IMR-90 (cell line): ENCODE results near the gene CDH13. TPM values are rescaled to one million over a fixed set of nuclear protein-coding genes. Genes with fewer than 3 reads are reported as not detected.

Experiments
- ATAC-seq: fragments of 200-7000 bp; cut with Tn5 transposase; 2 replicates; pipeline ENCODE4 v1.9.1; 2020; ENCODE audit warnings: low read depth, mild to moderate bottlenecking, moderate library complexity
- BruUV-seq: library from RNA; stranded (reverse); fragments of 400-500 nt; replicated peaks from 2 replicates; lab custom pipeline; 2021; lab: Mats Ljungman, UMichigan
- CTCF ChIA-PET: fragments of 300-600 bp; formaldehyde crosslinking; extraction: SDS; loops from one replicate; lab custom pipeline; 2021; ENCODE audit warnings: antibody characterized with exemption; lab: Yijun Ruan, JAX
- POLR2A ChIA-PET: fragments of 300-600 bp; sonication (Branson Sonifier 250); formaldehyde crosslinking; loops from one replicate; lab custom pipeline; 2022; ENCODE audit warnings: antibody characterized with exemption; ENCODE audit not compliant: unreplicated experiment; lab: Charles Lee
- DNase-seq: peaks from one replicate; pipeline ENCODE4 v3.0.0; 2013
- H2AFZ ChIP-seq: replicated peaks from 2 replicates; pipeline ENCODE3; 2013; ENCODE audit warnings: low read length, mild to moderate bottlenecking; ENCODE audit not compliant: poor library complexity
- H2AK5ac ChIP-seq: 2 replicates; pipeline ENCODE4 v1.6.1; 2013; ENCODE audit warnings: low read depth, low read length, inconsistent platforms
- H2AK9ac ChIP-seq: replicated peaks from 2 replicates; pipeline ENCODE3; 2013; ENCODE audit warnings: mild to moderate bottlenecking, low read depth, low read length, moderate library complexity; ENCODE audit not compliant: poor library complexity
- H2BK120ac ChIP-seq: 2 replicates; pipeline ENCODE4 v1.6.1; 2013; ENCODE audit warnings: low read depth, low read length, inconsistent platforms
- H2BK15ac ChIP-seq: 3 replicates; pipeline ENCODE4 v1.6.1; 2013; ENCODE audit warnings: low read depth, low read length, inconsistent platforms
- H2BK20ac ChIP-seq: 2 replicates; pipeline ENCODE4 v1.6.1; 2013; ENCODE audit warnings: low read depth, mild to moderate bottlenecking, inconsistent platforms, low read length, moderate library complexity
- H2BK5ac ChIP-seq: 2 replicates; pipeline ENCODE4 v1.6.1; 2013; ENCODE audit warnings: mild to moderate bottlenecking, low read depth, low read length, inconsistent platforms; ENCODE audit not compliant: poor library complexity, severe bottlenecking
- H3K14ac ChIP-seq: replicated peaks from 2 replicates; pipeline ENCODE4 v1.6.1; 2013; ENCODE audit warnings: low read depth, low read length, inconsistent platforms
- H3K18ac ChIP-seq: 2 replicates; pipeline ENCODE4 v1.6.1; 2013; ENCODE audit warnings: low read depth, low read length, control low read depth
- H3K23ac ChIP-seq: 2 replicates; pipeline ENCODE4 v1.6.1; 2013; ENCODE audit warnings: low read depth, low read length, inconsistent platforms
- H3K27ac ChIP-seq: 2 replicates; pipeline ENCODE4 v1.5.1; 2013; ENCODE audit warnings: mild to moderate bottlenecking, control low read depth, low read length; ENCODE audit not compliant: insufficient read depth
- H3K27me3 ChIP-seq: 2 replicates; pipeline ENCODE4 v1.6.1; 2013; ENCODE audit warnings: low read length; ENCODE audit not compliant: control insufficient read depth, insufficient read depth
- H3K36me3 ChIP-seq: 2 replicates; pipeline ENCODE4 v1.6.1; 2013; ENCODE audit warnings: low read length, mixed read lengths; ENCODE audit not compliant: control insufficient read depth, insufficient read depth
- H3K4ac ChIP-seq: 2 replicates; pipeline ENCODE4 v1.6.1; 2013; ENCODE audit warnings: low read depth, low read length, inconsistent platforms
- H3K4me1 ChIP-seq: 2 replicates; pipeline ENCODE4 v1.6.1; 2013; ENCODE audit warnings: low read length, mixed read lengths; ENCODE audit not compliant: control insufficient read depth, insufficient read depth
- H3K4me2 ChIP-seq: 2 replicates; pipeline ENCODE4 v1.6.1; 2013; ENCODE audit warnings: low read depth, mild to moderate bottlenecking, control low read depth, low read length, moderate library complexity
- H3K4me3 ChIP-seq: 2 replicates; pipeline ENCODE4 v1.5.1; 2013; ENCODE audit warnings: low read depth, mild to moderate bottlenecking, control low read depth, low read length, moderate library complexity; ENCODE audit not compliant: insufficient read depth
- H3K56ac ChIP-seq: 2 replicates; pipeline ENCODE4 v1.6.1; 2013; ENCODE audit warnings: low read length, inconsistent platforms; ENCODE audit not compliant: insufficient read depth; ENCODE audit errors: extremely low read depth
- H3K79me1 ChIP-seq, 2 experiments: 2 replicates each; pipeline ENCODE4 v1.6.1; 2013; ENCODE audit warnings: low read length in 2 of 2, inconsistent platforms in 1 of 2, low read depth in 1 of 2
- H3K9ac ChIP-seq: 2 replicates; pipeline ENCODE4 v1.6.1; 2013; ENCODE audit warnings: low read depth, low read length, control low read depth
- H3K9me1 ChIP-seq: 2 replicates; pipeline ENCODE4 v1.6.1; 2013; ENCODE audit warnings: low read length, inconsistent platforms; ENCODE audit not compliant: insufficient read depth
- H3K9me3 ChIP-seq: 2 replicates; pipeline ENCODE4 v1.6.1; 2013; ENCODE audit warnings: low read length; ENCODE audit not compliant: control insufficient read depth, insufficient read depth
- H4K20me1 ChIP-seq: 2 replicates; pipeline ENCODE4 v1.6.1; 2013; ENCODE audit warnings: low read length, inconsistent platforms; ENCODE audit not compliant: insufficient read depth
- H4K5ac ChIP-seq: 2 replicates; pipeline ENCODE4 v1.6.1; 2013; ENCODE audit warnings: mild to moderate bottlenecking, low read depth, low read length, control low read depth
- H4K8ac ChIP-seq, 2 experiments: 2 replicates each; pipeline ENCODE4 v1.6.1; 2013; ENCODE audit warnings: low read depth in 2 of 2, low read length in 2 of 2, control low read depth in 1 of 2, inconsistent platforms in 1 of 2
- H4K91ac ChIP-seq: 2 replicates; pipeline ENCODE4 v1.6.1; 2013; ENCODE audit warnings: low read depth, low read length, inconsistent platforms; ENCODE audit not compliant: insufficient read depth
- BHLHE40 ChIP-seq: fragments of 150-350 bp; IDR thresholded peaks from 2 replicates; pipeline ENCODE4 v1.6.1; 2016; ENCODE audit warnings: mild to moderate bottlenecking, low read depth, low read length
- CEBPB ChIP-seq: IDR thresholded peaks from 2 replicates; pipeline ENCODE4 v1.6.1; 2012; ENCODE audit warnings: low read depth, low read length, improper control_type of control experiment
- CHD1 ChIP-seq: IDR thresholded peaks from 2 replicates; pipeline ENCODE4 v1.6.1; 2012; ENCODE audit warnings: low read depth, low read length, improper control_type of control experiment
- CTCF ChIP-seq: conservative IDR thresholded peaks from 2 replicates; pipeline ENCODE4 v1.5.1; 2012; ENCODE audit warnings: mild to moderate bottlenecking, low read depth, low read length, improper control_type of control experiment
- ELK1 ChIP-seq: fragments of 150-350 bp; IDR thresholded peaks from 2 replicates; pipeline ENCODE4 v1.6.1; 2016; ENCODE audit warnings: low read depth, mild to moderate bottlenecking, low read length, moderate library complexity, borderline replicate concordance
- FOS ChIP-seq: fragments of 150-350 bp; IDR thresholded peaks from 2 replicates; pipeline ENCODE4 v1.6.1; 2016; ENCODE audit warnings: low read depth, low read length
- MAFK ChIP-seq: IDR thresholded peaks from 2 replicates; pipeline ENCODE4 v1.6.1; 2012; ENCODE audit warnings: low read depth, low read length, improper control_type of control experiment
- MAZ ChIP-seq: IDR thresholded peaks from 2 replicates; pipeline ENCODE4 v1.6.1; 2012; ENCODE audit warnings: low read depth, mild to moderate bottlenecking, low read length, improper control_type of control experiment, moderate library complexity, borderline replicate concordance
- MXI1 ChIP-seq: IDR thresholded peaks from 2 replicates; pipeline ENCODE4 v1.6.1; 2012; ENCODE audit warnings: low read depth, mild to moderate bottlenecking, low read length, moderate library complexity, borderline replicate concordance
- NFE2L2 ChIP-seq: fragments of 150-350 bp; IDR thresholded peaks from 2 replicates; pipeline ENCODE4 v1.6.1; 2016; ENCODE audit warnings: low read depth, mild to moderate bottlenecking, low read length
- POLR2A ChIP-seq: IDR thresholded peaks from 2 replicates; pipeline ENCODE4 v1.6.1; 2012; ENCODE audit warnings: mild to moderate bottlenecking, low read depth, low read length
- RAD21 ChIP-seq: IDR thresholded peaks from 2 replicates; pipeline ENCODE4 v1.6.1; 2012; ENCODE audit warnings: low read length, improper control_type of control experiment
- RCOR1 ChIP-seq: IDR thresholded peaks from 2 replicates; pipeline ENCODE4 v1.6.1; 2012; ENCODE audit warnings: mild to moderate bottlenecking, low read length, improper control_type of control experiment; ENCODE audit not compliant: insufficient replicate concordance
- RFX5 ChIP-seq: IDR thresholded peaks from 2 replicates; pipeline ENCODE4 v1.8.0; 2012; ENCODE audit warnings: low read depth, mild to moderate bottlenecking, low read length, moderate library complexity
- SMC3 ChIP-seq: fragments of 150-350 bp; IDR thresholded peaks from 2 replicates; pipeline ENCODE4 v1.6.1; 2016; ENCODE audit warnings: low read depth, mild to moderate bottlenecking, antibody characterized with exemption, low read length, moderate library complexity
- USF2 ChIP-seq: fragments of 150-350 bp; IDR thresholded peaks from 2 replicates; pipeline ENCODE4 v1.6.1; 2017; ENCODE audit warnings: mild to moderate bottlenecking, antibody characterized with exemption, low read length, low read depth
- WGBS, 2 experiments: methylation state at CpG; one replicate each; pipeline versions ENCODE4 v1.1.5 to v1.1.7; 2013; ENCODE audit warnings: missing lambda C conversion rate in 2 of 2; ENCODE audit not compliant: insufficient read length in 1 of 2; ENCODE audit errors: extremely low coverage in 2 of 2; 5-methylcytosine and 5-hydroxymethylcytosine counted together
- dilution Hi-C: fragments of 300-500 bp; cut with HindIII; formaldehyde crosslinking; loops from one replicate; pipeline ENCODE4 v1.14.3; 2018; ENCODE audit warnings: low sequenced_read_pairs; ENCODE audit not compliant: unreplicated experiment
- in situ Hi-C: fragments of 300-500 bp; cut with MboI; formaldehyde crosslinking; loops from 3 replicates; pipeline ENCODE4 v1.14.3; 2019; ENCODE audit warnings: low sequenced_read_pairs, inconsistent platforms, mixed read lengths
- intact Hi-C: fragments of 100-400 bp; cut with micrococcal nuclease; formaldehyde crosslinking; loops from 2 replicates; pipeline ENCODE4 v1.10.0; 2022
- polyA plus RNA-seq, 3 experiments: library from polyadenylated mRNA; depleted of rRNA; stranded (reverse); fragments of >200 nt; gene quantifications; 2 replicates each; pipeline ENCODE4 v1.2.3, GENCODE V29; 2012; ENCODE audit warnings: low replicate concordance in 1 of 3
- total RNA-seq: library from RNA; depleted of rRNA; stranded (reverse); fragments of >200 nt; gene quantifications from 2 replicates; pipeline ENCODE4 v1.2.3, GENCODE V29; 2012

CDH13 gene
- total and polyA plus RNA-seq, 2 of the 4 experiments (the other 2 are of a cell fraction), result 61.6 to 74.7 TPM

- dilution Hi-C loops, result no loop called here
- Histone ChIP-seq H2AK5ac (no peak overlapping the region), H3K9me1 (0 out of 2 replicates have a peak, but pooled peaks cover 3% of the 10 kb centered on the region), H3K14ac (no peak overlapping the region), H2AFZ (no peak overlapping the region), H3K23ac (no peak overlapping the region), H3K27ac (no peak overlapping the region), H3K18ac (no peak overlapping the region), H3K4ac (no peak overlapping the region), H4K20me1 (no peaks in the 10 kb centered on the region), H3K4me1 (no peaks in the 10 kb centered on the region), H3K56ac (no peak overlapping the region), H3K4me3 (no peak overlapping the region), H4K5ac (no peak overlapping the region), H2BK20ac (no peak overlapping the region), H3K36me3 (no peaks in the 10 kb centered on the region), H2AK9ac (no peak overlapping the region), H3K9me3 (no peaks in the 10 kb centered on the region), H2BK15ac (no peak overlapping the region), H4K91ac (no peak overlapping the region), H4K8ac (no peak overlapping the region), H3K9ac (no peak overlapping the region), H3K27me3 (no peaks in the 10 kb centered on the region), H2BK5ac (no peak overlapping the region), H3K4me2 (no peak overlapping the region), H2BK120ac (no peak overlapping the region), H3K79me1 (no peaks in the 10 kb centered on the region)
- no CpG with 5 or more reads among the region's 6 CpGs for WGBS, 2 experiments
- in situ Hi-C loops, result no loop called here
- CTCF ChIA-PET, result no interaction called here
- DNase-seq (no peak), ATAC-seq (no peak)
- POLR2A ChIA-PET, result no interaction called here
- TF ChIP-seq SMC3 (no peak), POLR2A (no peak), CHD1 (no peak), BHLHE40 (no peak), RAD21 (no peak), FOS (no peak), MAFK (no peak), ELK1 (no peak), CTCF (no peak), MXI1 (no peak), CEBPB (no peak), RFX5 (no peak), RCOR1 (no peak), MAZ (no peak), NFE2L2 (no peak), USF2 (no peak)
- intact Hi-C loops, result no loop called here
- BruUV-seq, result no TSS peak
These were observed 962.8 kb downstream of the CDH13 start for GRCh38 chr16:83589576-83589975.
